HG03571 (cell line): ENCODE results near the gene FAM83G.
"Not testable (repeated sequence)": the region's sequence is repeated elsewhere in the genome, so short reads cannot be mapped to it uniquely, and the experiment has no call there.

Experiments
- ATAC-seq: cut with Tn5 transposase; IDR thresholded peaks from one replicate; pipeline ENCODE4 v1.9.1; 2021; ENCODE audit not compliant: unreplicated experiment

The FAM83G gene

GRCh38 chr17:18922596-18922995, 82.0 kb downstream of the FAM83G start:
- ATAC-seq, result not testable (repeated sequence)

- peak; percentile 73 for ATAC-seq
Measured at GRCh38 chr17:18921912-18922451, 82.6 kb downstream of the FAM83G start.

- ATAC-seq, result no peak
Measured at GRCh38 chr17:18921485-18921884, 83.1 kb downstream of the FAM83G start.

- no peak for ATAC-seq
Measured at GRCh38 chr17:18920911-18921441, 83.6 kb downstream of the FAM83G start.

- no peak for ATAC-seq
Measured at GRCh38 chr17:18919963-18920362, 84.6 kb downstream of the FAM83G start.
